HG02970 (cell line): ENCODE results near the gene MLLT3.

ENCODE experiments used
- ATAC-seq: cut with Tn5 transposase; IDR thresholded peaks from one replicate; pipeline ENCODE4 v1.9.1; 2021; ENCODE audit warnings: mild to moderate bottlenecking, moderate library complexity, moderate number of reproducible peaks; ENCODE audit not compliant: unreplicated experiment, low FRiP score

Gene MLLT3

GRCh38 chr9:20397348-20397747 lies 225.0 kb downstream of the MLLT3 start:
- ATAC-seq, result no peak

DNA sequence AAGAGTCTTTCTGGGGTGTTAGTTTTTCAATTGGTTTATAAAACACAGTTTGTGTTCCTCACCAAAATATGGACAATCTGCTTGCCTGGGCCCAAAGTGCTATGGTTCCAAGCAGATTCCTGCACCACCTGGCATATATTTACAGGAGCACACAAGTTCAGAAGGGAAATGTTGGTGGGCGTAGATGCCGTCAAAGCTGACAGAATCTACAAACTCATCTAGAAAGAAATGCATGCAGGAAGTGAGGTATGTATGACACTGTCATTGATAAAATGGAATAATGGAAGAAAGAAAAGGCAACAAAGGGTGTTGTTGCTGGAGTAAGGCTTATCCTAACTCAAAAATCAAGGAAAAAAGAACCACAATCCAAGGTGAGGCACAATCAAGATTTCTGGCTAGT lies 225.8 kb downstream of the MLLT3 start:
- ATAC-seq, result no peak

DNA sequence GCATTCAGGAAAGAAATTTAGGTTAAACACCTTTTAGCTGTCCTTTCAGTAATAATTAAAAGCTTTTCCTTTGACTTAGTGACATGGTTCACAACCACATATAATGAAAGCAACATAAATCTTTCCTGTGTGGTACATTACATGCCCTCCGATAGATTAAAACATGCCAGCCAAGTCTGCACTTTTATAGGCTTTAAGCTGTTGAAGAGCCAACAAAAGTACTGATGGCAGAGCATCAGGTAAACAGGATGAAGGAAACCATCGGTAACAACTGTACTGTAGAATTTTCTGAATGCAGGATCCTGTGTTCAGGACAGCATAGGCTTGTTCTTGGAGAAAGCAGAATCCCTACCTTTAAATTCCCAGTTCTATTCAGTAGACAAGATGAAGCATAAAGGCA lies 226.6 kb downstream of the MLLT3 start:
- no peak for ATAC-seq

- ATAC-seq, result no peak
Observed at GRCh38 chr9:20394969-20395368, 227.3 kb downstream of the MLLT3 start.

DNA sequence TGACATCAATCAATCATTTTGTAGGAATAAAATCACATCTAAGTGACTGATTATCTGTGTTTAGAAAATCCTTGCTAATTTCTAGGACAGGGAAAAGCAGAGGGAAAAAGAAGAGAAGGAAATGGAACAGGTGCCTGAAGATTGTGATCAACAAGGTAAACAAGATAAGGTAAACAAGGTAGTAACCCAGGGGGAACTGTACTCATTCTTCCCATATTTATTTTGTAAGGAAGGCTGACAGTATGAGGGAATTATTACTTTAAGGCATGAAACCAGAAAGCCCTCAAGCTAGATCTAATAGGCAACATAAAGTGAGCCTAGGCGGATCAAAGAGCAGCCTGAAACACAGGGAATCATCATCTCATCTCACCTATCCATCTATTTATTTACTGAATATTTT lies 231.1 kb downstream of the MLLT3 start:
- ATAC-seq, result no peak

- ATAC-seq, result no peak
Observed at GRCh38 chr9:20390400-20390799, 231.9 kb downstream of the MLLT3 start.

GRCh38 chr9:20387062-20387461 lies 235.2 kb downstream of the MLLT3 start:
- no peak for ATAC-seq

GRCh38 chr9:20384642-20385041 lies 237.7 kb downstream of the MLLT3 start:
- no peak for ATAC-seq

GRCh38 chr9:20382460-20383071 lies 239.7 kb downstream of the MLLT3 start:
- ATAC-seq, result no peak

- no peak for ATAC-seq
Observed at GRCh38 chr9:20380546-20380945, 241.8 kb downstream of the MLLT3 start.

- ATAC-seq, result no peak
Observed at GRCh38 chr9:20379804-20380225, 242.5 kb downstream of the MLLT3 start.

GRCh38 chr9:20378851-20379250 lies 243.4 kb downstream of the MLLT3 start:
- no peak for ATAC-seq

- ATAC-seq, result no peak
Observed at GRCh38 chr9:20377790-20378189, 244.5 kb downstream of the MLLT3 start.

GRCh38 chr9:20376731-20377375 lies 245.4 kb downstream of the MLLT3 start:
- ATAC-seq, result no peak

GRCh38 chr9:20376042-20376441 lies 246.3 kb downstream of the MLLT3 start:
- ATAC-seq, result no peak

DNA sequence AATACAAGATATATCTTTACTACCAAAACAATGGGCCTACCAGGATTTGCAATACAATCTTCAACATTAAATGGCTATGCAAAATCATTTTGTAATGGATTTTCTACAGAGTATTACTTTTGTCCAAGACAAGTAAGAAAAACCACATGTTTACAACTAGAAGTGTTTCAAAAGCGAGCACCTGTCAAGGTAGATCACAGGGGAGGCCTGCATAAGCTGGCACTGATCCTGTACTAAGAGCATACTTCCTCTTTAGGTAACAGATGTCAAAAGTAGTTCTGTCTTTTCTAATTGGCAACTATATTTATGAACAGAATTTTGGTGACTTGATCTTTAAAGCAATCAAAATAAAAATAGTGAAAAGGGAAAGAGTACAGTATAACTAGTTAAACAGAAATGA lies 249.0 kb downstream of the MLLT3 start:
- ATAC-seq, result no peak

GRCh38 chr9:20369391-20369790 lies 252.9 kb downstream of the MLLT3 start:
- ATAC-seq, result no peak

DNA sequence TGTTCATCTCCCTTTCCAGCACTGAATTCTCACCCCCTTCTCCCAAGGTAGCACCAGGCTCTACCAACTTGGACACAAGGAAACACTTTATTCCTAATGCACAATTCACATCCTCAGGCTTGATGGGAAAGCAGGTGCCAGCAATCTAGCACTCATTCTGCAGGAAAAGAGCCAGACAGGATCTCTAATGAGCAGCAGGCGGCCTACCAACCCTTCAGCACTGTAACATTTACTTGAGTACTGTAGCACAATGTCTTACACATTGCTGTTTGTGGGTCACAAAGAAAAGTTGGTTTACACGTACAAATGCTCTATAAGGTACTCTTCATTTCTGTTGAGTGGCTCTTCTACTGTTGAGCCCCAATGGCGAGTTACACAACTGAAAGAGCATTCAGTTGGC lies 254.4 kb downstream of the MLLT3 start:
- ATAC-seq, result no peak

GRCh38 chr9:20364959-20365358 lies 257.3 kb downstream of the MLLT3 start:
- no peak for ATAC-seq

- no peak for ATAC-seq
Observed at GRCh38 chr9:20363233-20363632, 259.1 kb downstream of the MLLT3 start.

DNA sequence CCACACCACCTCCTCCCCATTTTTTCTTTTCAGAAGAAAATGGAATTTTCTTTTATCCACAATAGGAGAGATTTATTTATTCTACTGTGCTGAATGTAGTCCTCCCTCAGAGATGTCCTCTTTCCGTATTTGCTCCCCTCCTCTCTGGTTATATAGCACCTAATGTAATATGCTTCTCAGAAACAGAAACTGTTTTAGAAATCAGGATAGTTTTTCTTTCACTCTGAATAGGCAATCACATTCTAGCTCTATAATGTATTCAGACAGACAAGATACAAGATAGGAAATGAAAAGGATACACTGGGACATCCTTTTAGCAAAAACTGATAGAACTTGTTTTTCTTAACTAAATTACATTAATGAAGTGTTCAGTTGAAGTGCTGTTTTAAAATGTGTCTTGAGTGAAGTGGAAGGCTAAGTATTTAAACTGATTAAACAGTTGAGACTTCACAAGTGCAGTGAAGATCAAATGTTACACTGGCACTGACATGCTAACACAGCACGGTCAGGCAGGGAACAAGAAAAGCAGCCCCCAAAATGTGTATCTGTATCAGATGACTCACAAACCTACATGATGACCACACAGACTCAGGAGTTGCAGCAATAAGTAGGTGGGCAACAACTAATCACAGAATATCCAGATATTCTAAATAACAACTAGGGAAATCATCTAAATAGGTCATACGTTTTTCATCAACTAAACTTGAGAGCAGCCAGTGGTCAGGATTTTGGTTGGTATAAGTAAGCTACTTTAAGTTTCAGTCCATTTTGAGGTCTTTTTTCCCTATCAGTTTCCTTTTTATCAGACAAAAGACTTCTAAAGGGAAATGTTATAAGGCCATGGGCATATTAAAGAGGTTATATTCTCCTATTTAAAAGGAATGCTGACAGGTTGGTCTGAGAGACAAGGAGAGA lies 260.4 kb downstream of the MLLT3 start:
- no peak for ATAC-seq
